GM19193 (cell line): ENCODE measurements around the gene CBLB.

Experiments
- POLR2A ChIP-seq: IDR thresholded peaks from 4 replicates; pipeline ENCODE4 v1.6.1; 2011; ENCODE audit not compliant: insufficient read depth, insufficient read length; ENCODE audit errors: extremely low read depth

Gene CBLB

GRCh38 chr3:105822171-105823123 lies 46.4 kb downstream of the CBLB start:
- no peak for TF ChIP-seq POLR2A

GRCh38 chr3:105821433-105821832 lies 47.4 kb downstream of the CBLB start:
- TF ChIP-seq POLR2A = no peak

GRCh38 chr3:105816833-105817232 lies 52.0 kb downstream of the CBLB start:
- TF ChIP-seq POLR2A = no peak

- no peak for TF ChIP-seq POLR2A
Observed at GRCh38 chr3:105813710-105814109, 55.1 kb downstream of the CBLB start.

GRCh38 chr3:105812194-105812586 lies 56.6 kb downstream of the CBLB start:
- TF ChIP-seq POLR2A = no peak

- TF ChIP-seq POLR2A = no peak
Observed at GRCh38 chr3:105811518-105812193, 57.2 kb downstream of the CBLB start.

- no peak for TF ChIP-seq POLR2A
Observed at GRCh38 chr3:105809208-105809888, 59.5 kb downstream of the CBLB start.

GRCh38 chr3:105807701-105808100 lies 61.1 kb downstream of the CBLB start:
- TF ChIP-seq POLR2A = no peak

GRCh38 chr3:105807146-105807545 lies 61.7 kb downstream of the CBLB start:
- no peak for TF ChIP-seq POLR2A

GRCh38 chr3:105806359-105806758 lies 62.5 kb downstream of the CBLB start:
- TF ChIP-seq POLR2A = no peak

- no peak for TF ChIP-seq POLR2A
Observed at GRCh38 chr3:105805404-105805803, 63.4 kb downstream of the CBLB start.

GRCh38 chr3:105802118-105802706 lies 66.6 kb downstream of the CBLB start:
- no peak for TF ChIP-seq POLR2A

- TF ChIP-seq POLR2A = no peak
Observed at GRCh38 chr3:105801397-105801796, 67.4 kb downstream of the CBLB start.

- no peak for TF ChIP-seq POLR2A
Observed at GRCh38 chr3:105800320-105800719, 68.5 kb downstream of the CBLB start.

GRCh38 chr3:105799286-105799685 lies 69.5 kb downstream of the CBLB start:
- no peak for TF ChIP-seq POLR2A
